Parathyroid adenoma (tissue), 2 donors: Measurements from ENCODE around the gene CTSC.

Experiments used
- H2AFZ ChIP-seq: fragments of 300-600 bp; sonication (generic); one replicate; pipeline ENCODE4 v1.7.0; 2017; ENCODE audit warnings: antibody characterized with exemption, mild to moderate bottlenecking
- H3K27ac ChIP-seq: fragments of 300-600 bp; sonication (generic); one replicate; pipeline ENCODE4 v1.7.0; 2017
- H3K27me3 ChIP-seq: fragments of 300-600 bp; sonication (generic); one replicate; pipeline ENCODE4 v1.7.0; 2017; ENCODE audit warnings: low read length; ENCODE audit not compliant: control insufficient read depth, insufficient read depth
- H3K36me3 ChIP-seq: fragments of 300-600 bp; sonication (generic); one replicate; pipeline ENCODE4 v1.7.0; 2017; ENCODE audit warnings: low read length; ENCODE audit not compliant: control insufficient read depth, insufficient read depth
- H3K4me1 ChIP-seq: fragments of 300-600 bp; sonication (generic); one replicate; pipeline ENCODE4 v1.7.0; 2017; ENCODE audit warnings: control low read depth
- H3K4me2 ChIP-seq: fragments of 300-600 bp; sonication (generic); one replicate; pipeline ENCODE4 v1.7.0; 2017; ENCODE audit warnings: low read length
- H3K4me3 ChIP-seq: fragments of 300-600 bp; sonication (generic); one replicate; pipeline ENCODE4 v1.7.0; 2017; ENCODE audit warnings: low read depth, low read length
- H3K79me2 ChIP-seq: fragments of 300-600 bp; sonication (generic); one replicate; pipeline ENCODE4 v1.7.0; 2017; ENCODE audit warnings: control low read depth
- H3K9ac ChIP-seq: fragments of 300-600 bp; sonication (generic); one replicate; pipeline ENCODE4 v1.7.0; 2017; ENCODE audit warnings: mild to moderate bottlenecking
- H3K9me3 ChIP-seq: fragments of 300-600 bp; sonication (generic); one replicate; pipeline ENCODE4 v1.7.0; 2017; ENCODE audit warnings: low read length; ENCODE audit not compliant: control insufficient read depth
- CTCF ChIP-seq: fragments of 300-600 bp; sonication (generic); IDR thresholded peaks from one replicate; pipeline ENCODE4 v1.7.0; 2017; ENCODE audit warnings: antibody characterized with exemption, mild to moderate bottlenecking
- donor health status: primary hyperparathyroidism.

Gene CTSC

GRCh38 chr11:88308576-88308975 is 29.0 kb downstream of the CTSC start:
- Histone ChIP-seq H3K79me2 (no peaks in the 10 kb centered on the region), H3K4me3 (no peak overlapping the region), H3K27ac (no peak overlapping the region), H2AFZ (no peak overlapping the region), H3K4me1 (no peaks in the 10 kb centered on the region), H3K9me3 (no peaks in the 10 kb centered on the region), H3K36me3 (no peaks in the 10 kb centered on the region), H3K4me2 (no peak overlapping the region), H3K9ac (no peak overlapping the region), H3K27me3 (no peaks in the 10 kb centered on the region)
- TF ChIP-seq CTCF, result no peak

GRCh38 chr11:88307749-88308425 is 29.6 kb downstream of the CTSC start:
- H3K27me3 ChIP-seq, result no peaks in the 10 kb centered on the region
- H3K4me2 ChIP-seq, result no peak overlapping the region
- no peak overlapping the region for H2AFZ ChIP-seq
- no peak overlapping the region for H3K9ac ChIP-seq
- no peak overlapping the region for H3K27ac ChIP-seq
- no peak for TF ChIP-seq CTCF
- no peaks in the 10 kb centered on the region for H3K4me1 ChIP-seq
- no peak overlapping the region for H3K4me3 ChIP-seq
- H3K36me3 ChIP-seq, result no peaks in the 10 kb centered on the region
- H3K9me3 ChIP-seq, result no peaks in the 10 kb centered on the region
- no peaks in the 10 kb centered on the region for H3K79me2 ChIP-seq

GRCh38 chr11:88306785-88307184 is 30.8 kb downstream of the CTSC start:
- no peak overlapping the region for H3K4me2 ChIP-seq
- H3K4me1 ChIP-seq, result no peaks in the 10 kb centered on the region
- TF ChIP-seq CTCF, result no peak
- H3K9ac ChIP-seq, result no peak overlapping the region
- no peaks in the 10 kb centered on the region for H3K36me3 ChIP-seq
- no peaks in the 10 kb centered on the region for H3K27me3 ChIP-seq
- H3K4me3 ChIP-seq, result no peak overlapping the region
- H3K27ac ChIP-seq, result no peak overlapping the region
- H3K9me3 ChIP-seq, result no peaks in the 10 kb centered on the region
- no peaks in the 10 kb centered on the region for H3K79me2 ChIP-seq
- H2AFZ ChIP-seq, result no peak overlapping the region

- no peak for TF ChIP-seq CTCF
Observed at GRCh38 chr11:88305430-88305829, 32.1 kb downstream of the CTSC start.

GRCh38 chr11:88304352-88304751 is 33.2 kb downstream of the CTSC start:
- no peaks in the 10 kb centered on the region for H3K9me3 ChIP-seq
- no peak for TF ChIP-seq CTCF
- H3K4me1 ChIP-seq, result no peaks in the 10 kb centered on the region
- no peak overlapping the region for H3K27ac ChIP-seq
- no peak overlapping the region for H2AFZ ChIP-seq
- H3K36me3 ChIP-seq, result no peaks in the 10 kb centered on the region
- H3K27me3 ChIP-seq, result no peaks in the 10 kb centered on the region
- no peak overlapping the region for H3K4me3 ChIP-seq
- H3K4me2 ChIP-seq, result no peak overlapping the region
- no peak overlapping the region for H3K9ac ChIP-seq
- no peaks in the 10 kb centered on the region for H3K79me2 ChIP-seq

More at GRCh38 chr11:88305430-88305829, 32.1 kb downstream of the CTSC start:
- Histone ChIP-seq H3K27me3 (no peaks in the 10 kb centered on the region), H3K4me3 (no peak overlapping the region), H3K4me2 (no peak overlapping the region), H3K27ac (no peak overlapping the region), H3K9me3 (no peaks in the 10 kb centered on the region), H3K4me1 (no peaks in the 10 kb centered on the region), H3K79me2 (no peaks in the 10 kb centered on the region), H2AFZ (no peak overlapping the region), H3K9ac (no peak overlapping the region), H3K36me3 (no peaks in the 10 kb centered on the region)
